Measurements from ENCODE around the gene PTH.

Gene PTH

DNA sequence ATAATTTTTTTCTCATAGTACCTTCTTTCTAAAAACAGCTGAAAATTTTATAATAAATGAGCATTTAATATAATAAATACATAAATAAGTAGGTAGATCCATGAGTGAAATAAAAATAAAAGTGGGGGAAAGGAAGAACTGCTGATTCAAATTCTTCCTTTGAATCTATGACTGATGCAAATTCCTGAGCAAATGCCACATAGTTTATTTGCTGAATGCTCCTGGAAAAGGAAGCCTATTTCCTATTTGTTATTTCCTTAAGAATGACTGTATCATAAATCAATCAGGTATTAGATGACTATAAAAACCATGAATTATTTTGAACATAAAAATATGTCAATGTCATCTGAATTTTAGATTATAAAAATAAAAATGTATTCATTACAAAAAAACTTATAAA is 49.4 kb downstream of the PTH start:
- DNase-seq = no peak

- DNase-seq = no peak
Observed at GRCh38 chr11:13445588-13445987, 50.2 kb downstream of the PTH start.

Data from CD4-positive, alpha-beta T cell treated with Interleukin-12 subunit alpha and Interleukin-12 subunit beta, for 1 hour (primary cell).